HepG2 (cell line): ENCODE data around the gene PCBP4.
A peak's percentile ranks its signal among the peaks of the same experiment; 100 is the strongest.

Experiments used
- CBFB ChIP-seq: sonication (generic); formaldehyde crosslinking; IDR thresholded peaks from 2 replicates; pipeline ENCODE4 v1.4.0; 2020; ENCODE audit warnings: missing genetic modification reagents
- CREB3 ChIP-seq: sonication (generic); formaldehyde crosslinking; IDR thresholded peaks from 2 replicates; pipeline ENCODE4 v1.5.0; 2020; ENCODE audit warnings: missing genetic modification reagents
- CTCF ChIP-seq: sonication (generic); formaldehyde crosslinking; IDR thresholded peaks from 2 replicates; pipeline ENCODE4 v1.5.0; 2020; ENCODE audit warnings: mild to moderate bottlenecking, missing genetic modification reagents, moderate library complexity
- EZH2 ChIP-seq: conservative IDR thresholded peaks from 2 replicates; pipeline ENCODE4 v1.6.1; 2012; ENCODE audit warnings: mild to moderate bottlenecking, low read depth, low read length, moderate library complexity
- GABPB1 ChIP-seq: IDR thresholded peaks from 2 replicates; pipeline ENCODE4 v1.6.1; 2016; ENCODE audit warnings: mild to moderate bottlenecking, missing genetic modification reagents, moderate library complexity, missing compliant biosample characterization
- POLR2AphosphoS5 ChIP-seq: IDR thresholded peaks from 2 replicates; pipeline ENCODE4 v1.6.1; 2012; ENCODE audit warnings: low read depth, low read length
- SKIL ChIP-seq: sonication (generic); formaldehyde crosslinking; IDR thresholded peaks from 2 replicates; pipeline ENCODE4 v1.8.0; 2022; ENCODE audit warnings: missing genetic modification reagents, mild to moderate bottlenecking, moderate library complexity, borderline replicate concordance
- TCF7L2 ChIP-seq: IDR thresholded peaks from 2 replicates; pipeline ENCODE4 v1.6.1; 2011; ENCODE audit warnings: mild to moderate bottlenecking, low read depth, low read length, moderate library complexity
- ZNF124 ChIP-seq: sonication (generic); formaldehyde crosslinking; IDR thresholded peaks from 2 replicates; pipeline ENCODE4 v1.4.0; 2020; ENCODE audit warnings: missing genetic modification reagents
- ZNF75D ChIP-seq: sonication (generic); formaldehyde crosslinking; IDR thresholded peaks from 2 replicates; pipeline ENCODE4 v1.8.1; 2023; ENCODE audit warnings: missing genetic modification reagents, mild to moderate bottlenecking, borderline replicate concordance

- no peak for TF ChIP-seq CREB3 (CRISPR knock-in tag)
- no peak for TF ChIP-seq ZNF124 (CRISPR knock-in tag)
- TF ChIP-seq POLR2AphosphoS5 = 0 out of 2 replicates have a peak, but pooled peaks have one; percentile 6
- TF ChIP-seq EZH2 = no peak
- TF ChIP-seq ZNF75D (CRISPR knock-in tag) = no peak
- 0 out of 2 replicates have a peak, but pooled peaks have one; percentile 2 for TF ChIP-seq CTCF (CRISPR knock-in tag)
- no peak for TF ChIP-seq GABPB1
- no peak for TF ChIP-seq SKIL (CRISPR knock-in tag)
- no peak for TF ChIP-seq TCF7L2
- no peak for TF ChIP-seq CBFB
Measured at GRCh38 chr3:51986010-51986947, 19.0 kb upstream of the PCBP4 start.
